ENCODE results near the gene MICAL3. TPM values are rescaled to one million over a fixed set of nuclear protein-coding genes. Genes with fewer than 3 reads are reported as not detected.
"Not testable (repeated sequence)": the region's sequence is repeated elsewhere in the genome, so short reads cannot be mapped to it uniquely, and the experiment has no call there.

The MICAL3 gene, protein sequence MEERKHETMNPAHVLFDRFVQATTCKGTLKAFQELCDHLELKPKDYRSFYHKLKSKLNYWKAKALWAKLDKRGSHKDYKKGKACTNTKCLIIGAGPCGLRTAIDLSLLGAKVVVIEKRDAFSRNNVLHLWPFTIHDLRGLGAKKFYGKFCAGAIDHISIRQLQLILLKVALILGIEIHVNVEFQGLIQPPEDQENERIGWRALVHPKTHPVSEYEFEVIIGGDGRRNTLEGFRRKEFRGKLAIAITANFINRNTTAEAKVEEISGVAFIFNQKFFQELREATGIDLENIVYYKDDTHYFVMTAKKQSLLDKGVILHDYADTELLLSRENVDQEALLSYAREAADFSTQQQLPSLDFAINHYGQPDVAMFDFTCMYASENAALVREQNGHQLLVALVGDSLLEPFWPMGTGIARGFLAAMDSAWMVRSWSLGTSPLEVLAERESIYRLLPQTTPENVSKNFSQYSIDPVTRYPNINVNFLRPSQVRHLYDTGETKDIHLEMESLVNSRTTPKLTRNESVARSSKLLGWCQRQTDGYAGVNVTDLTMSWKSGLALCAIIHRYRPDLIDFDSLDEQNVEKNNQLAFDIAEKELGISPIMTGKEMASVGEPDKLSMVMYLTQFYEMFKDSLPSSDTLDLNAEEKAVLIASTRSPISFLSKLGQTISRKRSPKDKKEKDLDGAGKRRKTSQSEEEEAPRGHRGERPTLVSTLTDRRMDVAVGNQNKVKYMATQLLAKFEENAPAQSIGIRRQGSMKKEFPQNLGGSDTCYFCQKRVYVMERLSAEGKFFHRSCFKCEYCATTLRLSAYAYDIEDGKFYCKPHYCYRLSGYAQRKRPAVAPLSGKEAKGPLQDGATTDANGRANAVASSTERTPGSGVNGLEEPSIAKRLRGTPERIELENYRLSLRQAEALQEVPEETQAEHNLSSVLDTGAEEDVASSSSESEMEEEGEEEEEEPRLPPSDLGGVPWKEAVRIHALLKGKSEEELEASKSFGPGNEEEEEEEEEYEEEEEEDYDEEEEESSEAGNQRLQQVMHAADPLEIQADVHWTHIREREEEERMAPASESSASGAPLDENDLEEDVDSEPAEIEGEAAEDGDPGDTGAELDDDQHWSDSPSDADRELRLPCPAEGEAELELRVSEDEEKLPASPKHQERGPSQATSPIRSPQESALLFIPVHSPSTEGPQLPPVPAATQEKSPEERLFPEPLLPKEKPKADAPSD (N-terminal part only)
- polyA plus RNA-seq (2012; ENCODE audit: insufficient read depth, insufficient read length, low read depth): 34.3 TPM

DNA sequence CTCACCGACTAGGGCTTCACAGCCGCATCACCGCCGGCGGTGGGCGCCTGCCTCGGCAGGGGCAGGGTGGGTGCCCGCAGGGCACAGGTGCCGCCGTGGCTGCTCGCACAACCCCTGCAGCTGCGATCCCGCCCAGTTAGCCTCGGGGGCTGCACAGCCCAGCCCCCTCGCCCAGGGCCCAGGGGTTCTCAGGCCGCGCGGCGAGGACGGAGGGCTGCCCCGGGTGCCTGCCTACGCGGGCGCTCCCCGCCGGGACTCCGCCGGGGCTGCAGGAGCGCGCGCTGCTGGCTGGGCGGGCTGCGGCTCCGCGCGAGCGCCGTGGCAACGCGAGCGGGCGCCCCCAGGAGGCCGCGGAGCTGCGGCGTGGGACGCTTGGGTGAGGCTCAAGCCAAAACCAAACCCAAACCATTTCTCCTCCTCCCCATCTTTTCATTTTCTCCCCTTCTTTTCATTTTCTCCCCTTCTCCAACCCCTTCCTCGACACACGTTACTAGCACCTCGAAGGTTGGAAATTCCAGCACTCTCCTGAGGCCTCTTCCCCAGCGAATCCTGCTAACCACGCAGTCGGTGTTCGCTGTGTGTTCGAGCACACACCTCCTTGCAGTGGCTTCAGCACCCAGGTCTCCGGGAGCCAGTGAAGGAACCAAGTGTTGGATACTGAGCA lies at the start of gene MICAL3:
MICAL3 (minus strand) TSS at position 286 of the 664 bp plus-strand sequence. CDS start 117,749 bp downstream, outside the sequence.
- TF ChIP-seq, protein P1, sequence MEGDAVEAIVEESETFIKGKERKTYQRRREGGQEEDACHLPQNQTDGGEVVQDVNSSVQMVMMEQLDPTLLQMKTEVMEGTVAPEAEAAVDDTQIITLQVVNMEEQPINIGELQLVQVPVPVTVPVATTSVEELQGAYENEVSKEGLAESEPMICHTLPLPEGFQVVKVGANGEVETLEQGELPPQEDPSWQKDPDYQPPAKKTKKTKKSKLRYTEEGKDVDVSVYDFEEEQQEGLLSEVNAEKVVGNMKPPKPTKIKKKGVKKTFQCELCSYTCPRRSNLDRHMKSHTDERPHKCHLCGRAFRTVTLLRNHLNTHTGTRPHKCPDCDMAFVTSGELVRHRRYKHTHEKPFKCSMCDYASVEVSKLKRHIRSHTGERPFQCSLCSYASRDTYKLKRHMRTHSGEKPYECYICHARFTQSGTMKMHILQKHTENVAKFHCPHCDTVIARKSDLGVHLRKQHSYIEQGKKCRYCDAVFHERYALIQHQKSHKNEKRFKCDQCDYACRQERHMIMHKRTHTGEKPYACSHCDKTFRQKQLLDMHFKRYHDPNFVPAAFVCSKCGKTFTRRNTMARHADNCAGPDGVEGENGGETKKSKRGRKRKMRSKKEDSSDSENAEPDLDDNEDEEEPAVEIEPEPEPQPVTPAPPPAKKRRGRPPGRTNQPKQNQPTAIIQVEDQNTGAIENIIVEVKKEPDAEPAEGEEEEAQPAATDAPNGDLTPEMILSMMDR (IDR thresholded peaks at IDR 0.05; ENCODE audit: low read depth, low read length): peak; percentile 57
- Histone ChIP-seq H3K27me3 (no peaks in the 10 kb centered on the region), H3K9me3 (no peaks in the 10 kb centered on the region), H3K4me1 (no peaks in the 10 kb centered on the region), H3K36me3 (no peaks in the 10 kb centered on the region), H3K4me3 (ENCODE audit: low read depth, low read length) (peak within 1 kb of the TSS; percentile 87)
- DNase-seq: peak; percentile 81

DNA sequence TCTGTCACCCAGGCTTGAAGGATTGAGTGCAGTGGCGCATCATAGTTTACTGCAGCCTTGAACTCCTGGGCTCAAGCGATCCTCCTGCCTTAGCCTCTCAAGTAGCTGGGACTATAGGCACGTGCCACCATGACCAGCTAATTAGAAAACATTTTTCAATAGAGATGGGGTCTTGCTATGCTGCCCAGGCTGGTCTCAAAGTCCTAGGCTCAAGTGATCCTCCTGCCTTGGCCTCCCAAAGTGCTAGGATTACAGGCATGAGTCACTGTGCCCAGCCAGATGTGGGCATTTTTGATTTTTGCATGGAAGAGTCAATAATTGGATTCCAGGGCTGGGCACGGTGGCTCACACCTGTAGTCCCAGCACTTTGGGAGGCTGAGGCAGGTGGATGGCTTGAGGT lies 49.6 kb upstream of the MICAL3 start:
- H3K9me3 ChIP-seq; H3K27me3 ChIP-seq; DNase-seq; H3K4me1 ChIP-seq; H3K36me3 ChIP-seq; H3K4me3 ChIP-seq (ENCODE audit: low read depth, low read length): not testable (repeated sequence)

DNA sequence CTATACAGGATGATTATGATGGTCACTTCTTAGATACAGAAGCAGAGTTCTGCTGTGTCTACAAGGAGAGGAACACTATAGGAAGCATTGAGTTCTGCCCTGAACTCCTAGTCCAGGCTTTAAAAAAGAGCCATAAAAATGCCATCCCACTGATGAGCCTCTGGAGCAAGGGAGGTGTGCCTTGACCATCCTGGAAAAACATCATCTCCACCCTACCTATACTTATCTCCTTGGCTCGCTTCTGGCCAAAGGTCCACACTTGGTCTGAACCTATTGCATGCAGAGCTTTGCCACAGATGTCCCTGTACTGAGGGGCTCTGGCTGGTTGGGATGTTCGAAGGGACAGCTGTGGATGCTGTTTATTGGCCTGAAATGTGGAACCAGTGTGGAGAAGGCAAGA lies 49.1 kb upstream of the MICAL3 start:
- TF ChIP-seq, protein P1 (IDR thresholded peaks at IDR 0.05; ENCODE audit: low read depth, low read length): no peak
- Histone ChIP-seq H3K4me1 (peaks cover 9% of the 10 kb centered on the region), H3K4me3 (ENCODE audit: low read depth, low read length) (no peak overlapping the region), H3K36me3 (no peaks in the 10 kb centered on the region), H3K27me3 (no peaks in the 10 kb centered on the region; the same call in 1 of the 2 replicates), H3K9me3 (no peaks in the 10 kb centered on the region)
- no peak for DNase-seq

DNA sequence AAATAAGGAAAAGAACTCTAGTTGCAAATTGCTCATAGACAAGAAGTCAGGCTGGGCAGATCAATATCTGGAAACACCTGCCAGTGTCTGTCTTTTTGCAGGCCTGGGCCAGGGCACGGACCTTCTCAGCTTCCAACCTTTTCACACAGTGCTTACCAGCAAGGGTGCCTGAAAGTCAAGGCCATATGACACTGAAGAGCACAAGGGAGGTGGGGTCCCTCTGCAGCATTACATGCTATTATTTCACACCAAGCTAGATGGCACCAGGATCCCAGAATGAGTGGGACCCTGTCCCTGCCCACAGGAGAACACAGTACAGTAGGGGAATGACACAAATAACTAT lies 47.6 kb upstream of the MICAL3 start:
- peaks cover 8% of the 10 kb centered on the region for H3K4me1 ChIP-seq
- H3K9me3 ChIP-seq: no peaks in the 10 kb centered on the region
- TF ChIP-seq, protein P1 (IDR thresholded peaks at IDR 0.05; ENCODE audit: low read depth, low read length): no peak
- no peaks in the 10 kb centered on the region for H3K36me3 ChIP-seq
- H3K27me3 ChIP-seq: no peaks in the 10 kb centered on the region; the same call in 1 of the 2 replicates
- H3K4me3 ChIP-seq (ENCODE audit: low read depth, low read length): no peak overlapping the region
- DNase-seq: no peak

DNA sequence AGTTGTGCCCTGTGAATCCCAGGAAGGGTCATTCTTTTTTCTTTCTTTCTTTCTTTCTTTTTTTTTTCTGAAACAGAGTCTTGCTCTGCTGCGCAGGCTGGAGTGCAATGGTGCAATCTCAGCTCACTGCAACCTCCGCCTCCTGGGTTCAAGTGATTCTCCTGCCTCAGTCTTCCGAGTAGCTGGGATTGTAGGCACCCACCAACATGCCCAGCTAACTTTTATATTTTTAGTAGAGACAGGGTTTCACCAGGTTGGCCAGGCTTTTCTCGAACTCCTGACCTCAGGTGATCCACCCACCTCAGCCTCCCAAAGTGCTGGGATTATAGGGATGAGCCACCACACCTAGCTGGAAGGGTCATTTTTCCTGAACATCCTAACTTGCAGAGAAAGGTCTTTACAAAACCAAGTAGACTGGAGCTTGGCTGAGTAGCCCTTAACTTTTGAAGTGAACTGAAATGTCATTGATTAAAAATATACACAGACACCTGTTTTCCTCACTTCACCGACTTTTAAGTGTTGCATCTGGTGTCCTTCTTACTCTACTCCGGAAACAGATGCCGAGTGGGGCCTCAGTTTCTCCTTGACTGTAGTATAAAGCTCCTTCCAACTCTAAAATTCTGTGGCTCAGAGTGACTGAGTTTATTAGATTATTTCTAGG lies 47.1 kb upstream of the MICAL3 start:
- not testable (repeated sequence) for H3K4me1 ChIP-seq, H3K9me3 ChIP-seq, DNase-seq

DNA sequence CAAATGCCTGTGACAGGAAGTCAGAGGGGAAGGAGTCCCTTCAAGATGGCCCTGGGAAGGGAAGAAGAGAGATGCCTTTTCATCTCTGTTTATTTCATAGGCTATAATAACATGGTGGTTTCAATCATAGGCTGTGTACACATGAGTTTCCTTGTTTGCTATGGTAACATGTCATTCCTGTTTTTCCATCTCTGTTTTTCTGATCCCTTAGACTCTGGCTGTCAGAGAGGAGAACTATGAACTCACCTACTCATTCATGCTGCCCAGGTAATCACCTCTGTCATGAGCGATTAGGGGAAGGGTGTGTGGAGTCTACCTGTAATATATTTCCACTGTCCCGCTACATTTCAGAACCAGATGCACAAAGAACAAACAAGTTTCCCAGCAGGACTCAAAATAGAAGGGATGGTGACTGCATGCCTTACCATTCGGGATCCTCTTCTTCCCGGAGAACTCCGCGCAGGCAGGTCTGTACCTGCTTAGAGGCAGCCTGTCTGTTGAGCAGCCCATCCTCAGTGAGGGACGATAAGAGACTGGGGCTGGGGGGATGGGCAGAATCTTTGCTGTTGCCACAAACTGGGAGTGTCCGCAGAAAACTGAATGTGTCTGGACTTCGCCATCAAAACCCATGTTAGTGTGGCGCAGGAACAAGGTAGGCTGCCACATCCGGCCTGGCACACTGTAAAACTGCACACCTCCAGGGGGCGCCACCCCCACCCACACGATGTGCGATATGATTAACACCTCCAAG lies 46.4 kb upstream of the MICAL3 start:
- Histone ChIP-seq H3K4me1 (no peaks in the 10 kb centered on the region; the same call in 1 of the 2 replicates), H3K27me3 (no peaks in the 10 kb centered on the region; the same call in 1 of the 2 replicates), H3K9me3 (no peaks in the 10 kb centered on the region), H3K4me3 (ENCODE audit: low read depth, low read length) (no peak overlapping the region), H3K36me3 (no peaks in the 10 kb centered on the region)
- DNase-seq: no peak
- TF ChIP-seq, protein P1 (IDR thresholded peaks at IDR 0.05; ENCODE audit: low read depth, low read length): peak; percentile 47

More for the DNA sequence above, 47.1 kb upstream of the MICAL3 start:
- H3K27me3 ChIP-seq; H3K4me3 ChIP-seq (ENCODE audit: low read depth, low read length); H3K36me3 ChIP-seq: not testable (repeated sequence)

All from BE2C (cell line).